NCI-H146 treated with DMSO at 0.1 percent for 48 hours (cell line): ENCODE results near the gene CFAP97D1.
A peak's percentile ranks its signal among the peaks of the same experiment; 100 is the strongest.

Experiments used
- DNase-seq: peaks from one replicate; lab custom pipeline; 2025; ENCODE audit not compliant: unreplicated experiment; lab: John Stamatoyannopoulos, UW

Gene CFAP97D1

GRCh38 chr17:43780135-43780534 lies at the start of gene CFAP97D1:
CFAP97D1 (plus strand) TSS chr17:43780435; CDS start chr17:43780463, 28 bp downstream.
- DNase-seq = no peak

GRCh38 chr17:43732958-43733357 lies 47.3 kb upstream of the CFAP97D1 start:
- no peak for DNase-seq

- DNase-seq = no peak
Observed at GRCh38 chr17:43733956-43734355, 46.3 kb upstream of the CFAP97D1 start.

GRCh38 chr17:43734376-43734775 lies 45.9 kb upstream of the CFAP97D1 start:
- DNase-seq = no peak

GRCh38 chr17:43736389-43736788 lies 43.8 kb upstream of the CFAP97D1 start:
- DNase-seq = no peak

GRCh38 chr17:43737722-43738121 lies 42.5 kb upstream of the CFAP97D1 start:
- no peak for DNase-seq

- no peak for DNase-seq
Observed at GRCh38 chr17:43740541-43740940, 39.7 kb upstream of the CFAP97D1 start.

GRCh38 chr17:43741636-43742035 lies 38.6 kb upstream of the CFAP97D1 start:
- DNase-seq = no peak

- no peak for DNase-seq
Observed at GRCh38 chr17:43745541-43745940, 34.7 kb upstream of the CFAP97D1 start.

- no peak for DNase-seq
Observed at GRCh38 chr17:43750153-43750552, 30.1 kb upstream of the CFAP97D1 start.

GRCh38 chr17:43753493-43754129 lies 26.6 kb upstream of the CFAP97D1 start:
- no peak for DNase-seq

- no peak for DNase-seq
Observed at GRCh38 chr17:43754947-43755346, 25.3 kb upstream of the CFAP97D1 start.

GRCh38 chr17:43755389-43755875 lies 24.8 kb upstream of the CFAP97D1 start:
- no peak for DNase-seq

GRCh38 chr17:43756201-43756600 lies 24.0 kb upstream of the CFAP97D1 start:
- no peak for DNase-seq

- no peak for DNase-seq
Observed at GRCh38 chr17:43757171-43757660, 23.0 kb upstream of the CFAP97D1 start.

GRCh38 chr17:43758086-43758485 lies 22.1 kb upstream of the CFAP97D1 start:
- no peak for DNase-seq

- no peak for DNase-seq
Observed at GRCh38 chr17:43758497-43759174, 21.6 kb upstream of the CFAP97D1 start, which contains the start of gene SOST. SOST (minus strand) TSS chr17:43758791; CDS start chr17:43758741, 50 bp downstream.

GRCh38 chr17:43759836-43760235 lies 20.4 kb upstream of the CFAP97D1 start:
- DNase-seq = no peak

GRCh38 chr17:43760254-43760852 lies 19.9 kb upstream of the CFAP97D1 start:
- peak; percentile 78 for DNase-seq

GRCh38 chr17:43766413-43767052 lies 13.7 kb upstream of the CFAP97D1 start:
- DNase-seq = peak; percentile 20

- DNase-seq = no peak
Observed at GRCh38 chr17:43767053-43767712, 13.1 kb upstream of the CFAP97D1 start.
